Measurements from ENCODE around the gene STK11.

- TF ChIP-seq SP1 (IDR thresholded peaks at IDR 0.05) (no peak), FOXK2 (IDR thresholded peaks at IDR 0.05) (no peak), L3MBTL2 (conservative IDR thresholded peaks at IDR 0.05) (no peak), ELF4 (IDR thresholded peaks at IDR 0.05) (no peak), FOXM1 (IDR thresholded peaks at IDR 0.05; ENCODE audit: borderline replicate concordance) (no peak), BHLHE40 (IDR thresholded peaks at IDR 0.05; ENCODE audit: borderline replicate concordance) (no peak), TARDBP (IDR thresholded peaks at IDR 0.05) (no peak), ARNT (IDR thresholded peaks at IDR 0.05) (no peak), FOXA1 (IDR thresholded peaks at IDR 0.05) (no peak), NFRKB (IDR thresholded peaks at IDR 0.05) (no peak), SUZ12 (IDR thresholded peaks at IDR 0.05) (no peak), HDGF (IDR thresholded peaks at IDR 0.05; ENCODE audit: borderline replicate concordance) (no peak), CTBP1 (IDR thresholded peaks at IDR 0.05; ENCODE audit: borderline replicate concordance) (no peak)
- TF ChIP-seq, protein P1, sequence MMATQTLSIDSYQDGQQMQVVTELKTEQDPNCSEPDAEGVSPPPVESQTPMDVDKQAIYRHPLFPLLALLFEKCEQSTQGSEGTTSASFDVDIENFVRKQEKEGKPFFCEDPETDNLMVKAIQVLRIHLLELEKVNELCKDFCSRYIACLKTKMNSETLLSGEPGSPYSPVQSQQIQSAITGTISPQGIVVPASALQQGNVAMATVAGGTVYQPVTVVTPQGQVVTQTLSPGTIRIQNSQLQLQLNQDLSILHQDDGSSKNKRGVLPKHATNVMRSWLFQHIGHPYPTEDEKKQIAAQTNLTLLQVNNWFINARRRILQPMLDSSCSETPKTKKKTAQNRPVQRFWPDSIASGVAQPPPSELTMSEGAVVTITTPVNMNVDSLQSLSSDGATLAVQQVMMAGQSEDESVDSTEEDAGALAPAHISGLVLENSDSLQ (IDR thresholded peaks at IDR 0.05), result no peak
These were observed 49.1 kb downstream of the STK11 start for GRCh38 chr19:1254530-1255185.

All from HEK293T (cell line).